ENCODE data around the gene ZNF646.

ZNF646 gene

DNA sequence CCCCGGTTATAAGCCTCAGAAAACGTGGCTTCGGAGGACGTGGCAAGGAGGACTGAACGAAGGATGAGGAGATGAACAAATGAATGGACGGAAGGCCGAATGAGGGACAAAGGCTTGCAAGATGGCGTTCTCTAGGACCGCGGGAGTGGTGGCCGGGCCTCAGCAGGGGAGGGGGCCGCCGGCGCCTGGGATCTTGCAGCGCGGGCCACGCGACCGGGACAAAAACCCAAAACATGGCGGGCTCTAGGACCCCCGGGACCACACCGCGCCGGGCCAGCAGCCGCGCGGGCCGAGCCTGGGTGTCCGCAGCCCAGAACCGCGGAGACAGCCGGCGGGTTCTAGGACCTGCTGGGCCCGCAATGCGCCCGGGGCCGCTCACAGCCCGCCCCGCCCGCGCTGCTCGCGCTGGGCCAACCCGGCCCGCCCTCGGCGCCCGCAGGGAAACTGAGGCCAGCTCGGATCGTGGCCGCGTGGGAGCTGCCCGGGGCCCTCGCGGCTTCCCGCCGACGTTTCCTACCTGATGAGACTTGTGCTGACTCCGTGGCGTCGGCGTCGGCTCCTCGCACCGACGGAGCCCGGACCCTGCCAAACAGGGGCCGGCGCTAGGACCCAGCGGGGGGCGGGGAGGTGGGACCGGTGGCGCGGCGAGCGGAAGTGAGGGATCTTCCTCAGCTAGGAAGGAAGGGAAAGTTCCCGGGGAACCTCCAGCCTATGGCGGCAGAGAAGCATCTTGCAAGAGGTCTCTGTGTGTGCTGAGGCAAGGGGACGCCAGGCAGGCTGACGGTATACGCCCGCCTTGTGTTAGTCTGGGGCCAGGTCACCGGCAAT lies 866 bp upstream of the ZNF646 start:
- Mint-ChIP-seq H3K36me3 (ENCODE audit: insufficient read depth) (peaks cover 24% of the 10 kb centered on the region), H3K9me3 (no peaks in the 10 kb centered on the region), H3K4me3 (peak overlapping the region; percentile 87), H3K4me1 (peaks cover 43% of the 10 kb centered on the region), H3K27me3 (no peaks in the 10 kb centered on the region), H3K27ac (ENCODE audit: low read depth) (peak overlapping the region; percentile 94)
- ATAC-seq (replicated peaks; ENCODE audit: extremely low read depth, poor library complexity, severe bottlenecking), result peak; percentile 55
- peak; percentile 68 to 72 for DNase-seq (ENCODE audit: low spot score in 2 of 2)

DNA sequence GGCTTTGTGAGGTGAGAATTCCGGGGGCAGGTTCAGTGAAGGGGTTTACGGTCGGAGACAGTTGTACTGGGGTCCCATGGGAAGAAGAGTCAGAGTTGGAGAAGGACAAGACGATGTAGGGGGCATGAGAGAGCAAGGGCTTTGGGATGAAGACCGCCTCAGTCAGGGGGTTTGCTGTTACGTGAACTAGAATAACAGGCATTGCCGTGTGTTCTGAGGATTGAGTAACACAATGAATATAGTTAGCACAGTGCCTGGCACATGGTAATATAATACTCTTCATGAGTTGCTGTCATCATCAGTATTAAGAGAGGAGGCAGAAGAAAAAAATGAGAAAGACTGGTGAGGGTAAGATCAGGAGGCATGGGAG lies 577 bp downstream of the ZNF646 start:
- Mint-ChIP-seq H3K4me1 (peaks cover 35% of the 10 kb centered on the region), H3K9me3 (no peaks in the 10 kb centered on the region), H3K36me3 (ENCODE audit: insufficient read depth) (peaks cover 24% of the 10 kb centered on the region), H3K27me3 (no peaks in the 10 kb centered on the region), H3K4me3 (peak overlapping the region; percentile 87), H3K27ac (ENCODE audit: low read depth) (peak overlapping the region; percentile 94)
- ATAC-seq (replicated peaks; ENCODE audit: extremely low read depth, poor library complexity, severe bottlenecking), result no peak
- no peak for DNase-seq (ENCODE audit: low spot score in 2 of 2)

DNA sequence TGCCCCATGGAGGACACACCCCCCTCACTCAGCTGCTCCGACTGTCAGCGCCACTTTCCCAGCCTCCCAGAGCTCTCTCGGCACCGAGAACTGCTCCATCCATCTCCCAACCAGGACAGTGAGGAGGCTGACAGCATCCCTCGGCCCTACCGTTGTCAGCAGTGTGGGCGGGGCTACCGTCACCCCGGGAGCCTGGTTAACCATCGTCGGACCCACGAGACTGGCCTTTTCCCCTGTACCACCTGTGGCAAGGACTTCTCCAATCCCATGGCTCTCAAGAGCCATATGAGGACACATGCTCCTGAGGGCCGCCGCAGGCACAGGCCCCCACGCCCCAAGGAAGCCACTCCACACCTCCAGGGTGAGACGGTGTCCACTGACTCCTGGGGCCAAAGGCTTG lies 2.1 kb downstream of the ZNF646 start:
- no peak overlapping the region for H3K27ac Mint-ChIP-seq (ENCODE audit: low read depth)
- H3K27me3 Mint-ChIP-seq, result no peaks in the 10 kb centered on the region
- ATAC-seq (replicated peaks; ENCODE audit: extremely low read depth, poor library complexity, severe bottlenecking) (no peak), DNase-seq (ENCODE audit: low spot score in 2 of 2) (no peak)
- peaks cover 27% of the 10 kb centered on the region for H3K36me3 Mint-ChIP-seq (ENCODE audit: insufficient read depth)
- H3K4me3 Mint-ChIP-seq, result peak overlapping the region; percentile 27
- peaks cover 35% of the 10 kb centered on the region for H3K4me1 Mint-ChIP-seq
- H3K9me3 Mint-ChIP-seq, result no peaks in the 10 kb centered on the region

DNA sequence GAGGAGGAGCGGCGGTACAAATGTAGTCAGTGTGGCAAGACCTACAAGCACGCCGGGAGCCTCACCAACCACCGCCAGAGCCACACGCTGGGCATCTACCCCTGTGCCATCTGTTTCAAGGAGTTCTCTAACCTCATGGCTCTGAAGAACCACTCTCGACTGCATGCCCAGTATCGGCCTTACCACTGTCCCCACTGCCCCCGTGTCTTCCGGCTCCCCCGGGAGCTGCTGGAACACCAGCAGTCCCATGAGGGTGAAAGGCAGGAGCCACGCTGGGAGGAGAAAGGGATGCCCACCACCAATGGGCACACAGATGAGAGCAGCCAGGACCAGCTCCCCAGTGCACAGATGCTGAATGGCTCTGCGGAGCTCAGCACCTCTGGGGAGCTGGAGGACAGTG lies 2.8 kb downstream of the ZNF646 start:
- no peak overlapping the region for H3K4me3 Mint-ChIP-seq
- ATAC-seq (replicated peaks; ENCODE audit: extremely low read depth, poor library complexity, severe bottlenecking), result no peak
- H3K27ac Mint-ChIP-seq (ENCODE audit: low read depth), result peak overlapping the region; percentile 59
- H3K4me1 Mint-ChIP-seq, result peaks cover 31% of the 10 kb centered on the region
- DNase-seq (ENCODE audit: low spot score in 2 of 2), result no peak
- H3K9me3 Mint-ChIP-seq, result no peaks in the 10 kb centered on the region
- no peaks in the 10 kb centered on the region for H3K27me3 Mint-ChIP-seq
- H3K36me3 Mint-ChIP-seq (ENCODE audit: insufficient read depth), result peaks cover 27% of the 10 kb centered on the region

DNA sequence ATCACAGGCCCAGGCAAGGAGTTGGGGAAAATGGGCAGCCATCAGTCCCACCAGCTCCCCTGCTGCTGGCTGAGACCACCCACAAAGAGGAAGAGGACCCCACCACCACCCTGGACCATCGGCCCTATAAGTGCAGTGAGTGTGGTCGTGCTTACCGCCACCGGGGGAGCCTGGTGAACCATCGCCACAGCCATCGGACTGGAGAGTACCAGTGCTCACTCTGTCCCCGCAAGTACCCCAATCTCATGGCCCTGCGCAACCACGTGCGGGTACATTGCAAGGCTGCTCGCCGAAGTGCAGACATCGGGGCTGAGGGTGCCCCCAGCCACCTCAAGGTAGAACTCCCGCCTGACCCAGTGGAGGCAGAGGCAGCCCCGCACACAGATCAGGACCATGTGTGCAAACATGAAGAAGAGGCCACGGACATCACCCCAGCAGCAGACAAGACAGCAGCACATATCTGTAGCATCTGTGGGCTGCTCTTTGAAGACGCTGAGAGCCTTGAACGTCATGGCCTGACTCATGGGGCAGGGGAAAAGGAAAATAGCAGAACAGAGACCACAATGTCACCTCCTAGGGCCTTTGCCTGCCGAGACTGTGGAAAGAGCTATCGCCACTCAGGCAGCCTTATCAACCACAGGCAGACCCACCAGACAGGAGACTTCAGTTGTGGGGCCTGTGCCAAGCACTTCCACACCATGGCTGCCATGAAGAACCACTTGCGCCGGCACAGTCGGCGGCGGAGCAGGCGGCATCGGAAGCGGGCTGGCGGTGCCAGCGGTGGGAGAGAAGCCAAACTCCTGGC lies 3.6 kb downstream of the ZNF646 start:
- DNase-seq (ENCODE audit: low spot score in 2 of 2) (no peak), ATAC-seq (replicated peaks; ENCODE audit: extremely low read depth, poor library complexity, severe bottlenecking) (no peak)
- H3K9me3 Mint-ChIP-seq, result no peaks in the 10 kb centered on the region
- H3K4me3 Mint-ChIP-seq, result no peak overlapping the region
- peaks cover 28% of the 10 kb centered on the region for H3K4me1 Mint-ChIP-seq
- no peaks in the 10 kb centered on the region for H3K27me3 Mint-ChIP-seq
- no peak overlapping the region for H3K27ac Mint-ChIP-seq (ENCODE audit: low read depth)
- peaks cover 24% of the 10 kb centered on the region for H3K36me3 Mint-ChIP-seq (ENCODE audit: insufficient read depth)

DNA sequence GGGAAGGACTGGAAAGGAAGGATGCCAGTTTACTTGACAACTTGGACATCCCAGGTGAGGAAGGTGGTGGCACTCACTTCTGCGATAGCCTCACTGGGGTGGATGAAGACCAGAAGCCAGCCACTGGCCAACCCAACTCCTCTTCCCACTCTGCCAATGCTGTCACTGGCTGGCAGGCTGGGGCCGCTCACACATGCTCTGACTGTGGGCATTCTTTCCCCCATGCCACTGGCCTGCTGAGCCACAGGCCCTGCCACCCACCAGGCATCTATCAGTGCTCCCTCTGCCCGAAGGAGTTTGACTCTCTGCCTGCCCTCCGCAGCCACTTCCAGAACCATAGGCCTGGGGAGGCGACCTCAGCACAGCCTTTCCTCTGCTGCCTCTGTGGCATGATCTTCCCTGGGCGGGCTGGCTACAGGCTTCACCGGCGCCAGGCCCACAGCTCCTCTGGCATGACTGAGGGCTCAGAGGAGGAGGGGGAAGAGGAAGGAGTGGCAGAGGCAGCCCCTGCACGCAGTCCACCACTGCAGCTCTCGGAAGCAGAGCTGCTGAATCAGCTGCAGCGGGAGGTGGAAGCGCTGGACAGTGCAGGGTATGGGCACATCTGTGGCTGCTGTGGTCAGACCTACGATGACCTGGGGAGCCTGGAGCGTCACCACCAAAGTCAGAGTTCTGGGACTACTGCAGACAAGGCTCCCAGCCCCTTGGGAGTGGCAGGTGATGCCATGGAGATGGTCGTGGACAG lies 4.5 kb downstream of the ZNF646 start:
- Mint-ChIP-seq H3K9me3 (no peaks in the 10 kb centered on the region), H3K36me3 (ENCODE audit: insufficient read depth) (peaks cover 22% of the 10 kb centered on the region), H3K4me1 (peaks cover 25% of the 10 kb centered on the region), H3K4me3 (no peak overlapping the region), H3K27ac (ENCODE audit: low read depth) (no peak overlapping the region), H3K27me3 (no peaks in the 10 kb centered on the region)
- no peak for ATAC-seq (replicated peaks; ENCODE audit: extremely low read depth, poor library complexity, severe bottlenecking)
- no peak for DNase-seq (ENCODE audit: low spot score in 2 of 2)

DNA sequence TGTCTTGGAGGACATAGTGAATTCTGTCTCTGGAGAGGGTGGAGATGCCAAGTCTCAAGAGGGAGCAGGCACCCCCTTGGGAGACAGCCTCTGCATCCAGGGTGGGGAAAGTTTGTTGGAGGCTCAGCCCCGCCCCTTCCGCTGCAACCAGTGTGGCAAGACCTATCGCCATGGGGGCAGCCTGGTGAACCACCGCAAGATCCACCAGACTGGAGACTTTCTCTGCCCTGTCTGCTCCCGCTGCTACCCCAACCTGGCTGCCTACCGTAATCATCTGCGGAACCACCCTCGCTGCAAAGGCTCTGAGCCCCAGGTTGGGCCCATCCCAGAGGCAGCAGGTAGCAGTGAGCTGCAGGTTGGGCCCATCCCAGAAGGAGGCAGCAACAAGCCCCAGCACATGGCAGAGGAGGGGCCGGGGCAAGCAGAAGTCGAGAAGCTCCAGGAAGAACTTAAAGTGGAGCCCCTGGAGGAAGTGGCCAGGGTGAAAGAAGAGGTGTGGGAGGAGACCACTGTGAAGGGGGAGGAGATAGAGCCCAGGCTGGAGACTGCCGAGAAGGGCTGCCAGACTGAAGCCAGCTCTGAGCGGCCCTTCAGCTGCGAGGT lies 5.2 kb downstream of the ZNF646 start:
- Mint-ChIP-seq H3K4me3 (no peak overlapping the region), H3K36me3 (ENCODE audit: insufficient read depth) (peaks cover 23% of the 10 kb centered on the region), H3K4me1 (peaks cover 24% of the 10 kb centered on the region)

DNA sequence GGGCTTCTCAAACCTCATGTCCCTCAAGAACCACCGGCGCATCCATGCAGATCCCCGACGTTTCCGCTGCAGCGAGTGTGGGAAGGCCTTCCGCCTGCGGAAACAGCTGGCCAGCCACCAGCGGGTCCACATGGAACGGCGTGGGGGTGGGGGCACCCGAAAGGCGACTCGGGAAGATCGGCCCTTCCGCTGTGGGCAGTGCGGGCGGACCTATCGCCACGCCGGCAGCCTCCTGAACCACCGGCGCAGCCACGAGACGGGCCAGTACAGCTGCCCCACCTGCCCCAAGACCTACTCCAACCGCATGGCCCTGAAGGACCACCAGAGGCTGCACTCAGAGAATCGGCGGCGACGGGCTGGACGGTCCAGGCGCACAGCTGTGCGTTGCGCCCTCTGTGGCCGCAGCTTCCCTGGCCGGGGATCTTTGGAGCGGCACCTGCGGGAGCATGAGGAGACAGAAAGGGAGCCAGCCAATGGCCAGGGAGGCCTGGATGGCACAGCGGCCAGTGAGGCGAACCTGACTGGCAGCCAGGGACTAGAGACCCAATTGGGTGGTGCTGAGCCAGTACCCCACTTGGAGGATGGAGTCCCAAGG lies 5.9 kb downstream of the ZNF646 start:
- H3K4me3 Mint-ChIP-seq, result no peak overlapping the region
- H3K27ac Mint-ChIP-seq (ENCODE audit: low read depth), result peak overlapping the region; percentile 22
- peaks cover 19% of the 10 kb centered on the region for H3K36me3 Mint-ChIP-seq (ENCODE audit: insufficient read depth)
- peaks cover 17% of the 10 kb centered on the region for H3K4me1 Mint-ChIP-seq
- DNase-seq (ENCODE audit: low spot score in 2 of 2) (no peak), ATAC-seq (replicated peaks; ENCODE audit: extremely low read depth, poor library complexity, severe bottlenecking) (no peak)
- H3K9me3 Mint-ChIP-seq, result no peaks in the 10 kb centered on the region
- H3K27me3 Mint-ChIP-seq, result no peaks in the 10 kb centered on the region

More for the DNA sequence above, 5.2 kb downstream of the ZNF646 start:
- no peak for DNase-seq (ENCODE audit: low spot score in 2 of 2)
- no peaks in the 10 kb centered on the region for H3K27me3 Mint-ChIP-seq
- no peaks in the 10 kb centered on the region for H3K9me3 Mint-ChIP-seq
- ATAC-seq (replicated peaks; ENCODE audit: extremely low read depth, poor library complexity, severe bottlenecking), result no peak
- no peak overlapping the region for H3K27ac Mint-ChIP-seq (ENCODE audit: low read depth)

DNA sequence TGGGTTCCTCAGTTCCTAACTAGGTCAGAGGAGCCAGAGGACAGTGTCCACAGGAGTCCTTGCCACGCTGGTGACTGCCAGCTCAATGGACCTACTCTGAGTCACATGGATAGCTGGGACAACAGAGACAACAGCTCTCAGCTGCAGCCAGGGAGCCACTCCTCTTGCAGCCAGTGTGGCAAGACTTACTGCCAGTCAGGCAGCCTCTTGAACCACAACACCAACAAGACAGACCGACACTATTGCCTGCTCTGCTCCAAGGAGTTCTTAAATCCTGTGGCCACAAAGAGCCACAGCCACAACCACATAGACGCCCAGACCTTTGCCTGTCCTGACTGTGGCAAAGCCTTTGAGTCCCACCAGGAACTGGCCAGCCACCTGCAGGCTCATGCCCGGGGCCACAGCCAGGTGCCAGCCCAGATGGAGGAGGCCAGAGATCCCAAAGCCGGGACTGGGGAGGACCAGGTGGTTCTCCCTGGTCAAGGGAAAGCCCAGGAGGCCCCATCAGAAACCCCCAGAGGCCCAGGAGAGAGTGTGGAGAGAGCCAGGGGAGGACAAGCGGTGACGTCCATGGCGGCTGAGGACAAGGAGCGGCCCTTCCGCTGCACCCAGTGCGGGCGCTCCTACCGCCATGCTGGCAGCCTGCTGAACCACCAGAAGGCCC lies 6.7 kb downstream of the ZNF646 start:
- peak overlapping the region; percentile 53 for H3K27ac Mint-ChIP-seq (ENCODE audit: low read depth)
- ATAC-seq (replicated peaks; ENCODE audit: extremely low read depth, poor library complexity, severe bottlenecking), result no peak
- H3K9me3 Mint-ChIP-seq, result no peaks in the 10 kb centered on the region
- H3K4me3 Mint-ChIP-seq, result no peak overlapping the region
- no peak for DNase-seq (ENCODE audit: low spot score in 2 of 2)
- H3K36me3 Mint-ChIP-seq (ENCODE audit: insufficient read depth), result peaks cover 21% of the 10 kb centered on the region
- no peaks in the 10 kb centered on the region for H3K27me3 Mint-ChIP-seq
- peaks cover 15% of the 10 kb centered on the region for H3K4me1 Mint-ChIP-seq

DNA sequence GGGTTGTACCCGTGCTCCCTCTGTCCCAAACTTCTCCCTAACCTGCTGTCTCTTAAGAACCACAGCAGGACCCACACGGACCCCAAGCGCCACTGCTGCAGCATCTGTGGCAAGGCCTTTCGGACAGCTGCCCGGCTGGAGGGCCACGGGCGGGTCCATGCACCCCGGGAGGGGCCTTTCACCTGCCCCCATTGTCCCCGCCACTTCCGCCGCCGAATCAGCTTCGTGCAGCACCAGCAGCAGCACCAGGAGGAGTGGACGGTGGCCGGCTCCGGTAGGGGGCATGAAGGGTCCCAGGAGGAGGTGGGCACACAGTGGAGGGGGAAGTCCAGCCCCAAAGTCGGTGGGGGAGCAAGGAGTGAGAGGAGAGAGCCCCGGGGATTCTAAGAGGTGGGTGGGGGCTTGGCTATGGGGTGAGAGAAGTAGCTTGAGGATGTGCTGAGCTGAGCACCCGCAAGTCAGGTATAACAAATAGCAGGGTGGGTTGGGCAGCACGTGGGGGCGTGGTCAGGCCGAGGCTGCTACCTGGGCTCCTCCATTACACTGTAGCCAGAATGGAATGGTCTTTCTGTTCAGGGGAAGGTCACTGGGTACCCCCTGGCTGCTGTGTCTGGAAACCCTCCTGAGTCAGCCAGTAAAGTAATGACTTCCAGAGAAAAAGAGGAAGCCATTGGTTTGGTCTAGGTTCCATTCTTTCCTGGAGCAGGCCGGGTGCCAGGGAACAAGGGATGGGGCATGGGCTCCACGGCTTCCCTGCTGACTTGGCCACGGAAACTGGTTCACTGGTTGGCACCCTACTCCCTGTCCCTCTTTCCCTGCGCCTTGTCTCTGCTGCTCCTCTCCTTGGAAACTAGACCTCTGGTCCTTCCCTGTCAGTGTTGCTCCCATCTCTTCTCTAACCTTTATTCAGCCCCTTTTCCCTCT lies 7.5 kb downstream of the ZNF646 start:
- Mint-ChIP-seq H3K27me3 (no peaks in the 10 kb centered on the region), H3K36me3 (ENCODE audit: insufficient read depth) (peaks cover 21% of the 10 kb centered on the region), H3K9me3 (no peaks in the 10 kb centered on the region), H3K27ac (ENCODE audit: low read depth) (peak overlapping the region; percentile 78), H3K4me3 (no peak overlapping the region), H3K4me1 (peaks cover 15% of the 10 kb centered on the region)
- DNase-seq (ENCODE audit: low spot score in 2 of 2), result no peak
- no peak for ATAC-seq (replicated peaks; ENCODE audit: extremely low read depth, poor library complexity, severe bottlenecking)
